Fibroblast of upper back skin (primary cell): ENCODE data around the gene GALK1.
"Not testable (repeated sequence)": the region's sequence is repeated elsewhere in the genome, so short reads cannot be mapped to it uniquely, and the experiment has no call there.

Source experiments
- DNase-seq: peaks from one replicate; pipeline ENCODE4 v3.0.0-alpha.2; 2013

GALK1 gene

DNA sequence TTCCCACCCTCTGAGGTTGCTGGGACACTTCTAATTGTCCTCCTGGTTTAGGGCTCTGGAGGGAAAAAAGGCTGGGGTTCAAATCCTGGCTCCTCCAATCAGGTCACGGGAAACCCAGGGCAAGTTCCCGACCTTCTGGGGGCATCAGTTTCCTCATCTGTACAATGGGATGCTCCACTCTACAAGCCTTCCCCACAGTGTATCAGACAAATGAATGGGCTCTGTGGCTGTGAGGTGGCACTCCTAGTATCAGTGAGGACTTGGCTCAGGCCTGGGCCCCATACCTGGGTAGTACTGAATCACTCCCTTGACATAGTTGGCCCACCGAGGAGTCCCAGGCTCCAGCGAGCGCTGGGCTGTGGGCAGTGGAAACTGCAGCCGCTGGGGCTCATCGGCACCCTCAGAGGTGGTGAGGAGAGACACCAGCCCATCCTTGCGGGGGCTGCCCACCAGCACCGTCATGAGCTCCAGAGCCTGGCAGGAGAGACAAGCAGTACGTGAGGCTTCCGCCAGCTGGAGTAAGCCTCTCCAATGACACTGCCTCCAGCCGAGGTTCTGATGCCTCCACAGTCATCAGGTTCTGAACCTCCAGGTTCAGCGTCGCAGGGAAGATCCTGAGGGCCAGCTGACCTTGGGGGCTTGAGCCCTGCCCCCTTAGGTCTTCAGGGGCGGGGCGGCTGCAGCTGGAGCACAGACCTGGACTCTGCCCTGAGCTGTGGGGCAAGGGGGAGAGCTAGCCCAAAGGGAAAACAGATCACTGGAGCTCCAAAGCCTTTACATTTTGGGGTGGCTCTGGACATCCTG lies 1.2 kb downstream of the GALK1 start:
- no peak for DNase-seq

DNA sequence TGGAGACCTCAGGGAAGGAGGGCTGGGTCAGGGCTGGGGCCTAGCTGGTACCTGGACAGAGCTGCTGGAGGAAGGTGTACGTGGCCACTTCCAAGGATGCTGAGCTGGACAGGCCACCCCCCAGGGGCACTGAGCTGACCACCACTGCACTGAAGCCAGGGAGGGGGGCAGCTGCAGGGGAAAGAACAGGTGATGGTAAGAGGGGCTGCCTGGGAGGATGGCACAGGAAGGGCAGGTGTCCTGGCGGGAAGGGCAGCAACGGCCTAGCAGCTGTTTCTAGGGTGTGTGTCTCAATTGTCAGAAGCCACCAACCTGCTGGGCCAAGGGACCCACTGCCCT lies 1.8 kb downstream of the GALK1 start:
- no peak for DNase-seq

DNA sequence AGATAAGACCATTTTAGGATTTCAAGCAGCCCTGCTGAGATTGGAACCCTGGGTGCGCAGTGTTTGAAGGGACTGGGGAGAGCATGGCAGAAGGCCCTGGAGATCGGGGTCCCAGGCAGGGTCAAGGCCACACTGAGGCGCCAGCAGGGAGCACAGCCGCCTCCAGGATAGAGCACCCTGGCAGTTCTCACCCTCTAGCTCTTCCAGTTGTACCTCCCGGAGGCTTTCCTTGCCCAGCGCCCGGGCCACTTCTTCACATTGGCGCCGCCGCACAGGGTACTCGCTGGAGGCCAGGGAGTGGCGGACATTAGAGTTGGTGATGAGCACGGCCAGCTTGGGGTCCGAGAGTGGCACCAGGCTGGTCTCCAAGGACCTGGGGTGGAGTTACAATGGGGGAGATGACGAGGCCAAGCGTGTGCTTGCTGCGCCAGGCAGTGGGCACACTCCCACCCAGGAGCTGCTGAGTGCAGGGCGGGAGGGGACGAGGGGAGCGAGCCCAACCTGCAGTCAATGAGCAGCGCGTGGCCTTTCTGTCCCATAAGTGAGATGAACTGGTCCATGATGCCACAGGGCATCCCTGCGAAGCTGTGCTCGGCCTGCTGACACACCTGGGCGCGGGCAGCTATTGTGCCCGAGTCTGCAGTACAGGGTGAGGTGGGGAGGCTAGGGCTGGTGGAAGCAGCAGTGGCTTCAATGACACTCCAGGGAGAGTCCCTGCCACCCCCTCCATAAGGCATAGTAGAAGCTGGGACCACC lies 2.3 kb downstream of the GALK1 start:
- DNase-seq = no peak

DNA sequence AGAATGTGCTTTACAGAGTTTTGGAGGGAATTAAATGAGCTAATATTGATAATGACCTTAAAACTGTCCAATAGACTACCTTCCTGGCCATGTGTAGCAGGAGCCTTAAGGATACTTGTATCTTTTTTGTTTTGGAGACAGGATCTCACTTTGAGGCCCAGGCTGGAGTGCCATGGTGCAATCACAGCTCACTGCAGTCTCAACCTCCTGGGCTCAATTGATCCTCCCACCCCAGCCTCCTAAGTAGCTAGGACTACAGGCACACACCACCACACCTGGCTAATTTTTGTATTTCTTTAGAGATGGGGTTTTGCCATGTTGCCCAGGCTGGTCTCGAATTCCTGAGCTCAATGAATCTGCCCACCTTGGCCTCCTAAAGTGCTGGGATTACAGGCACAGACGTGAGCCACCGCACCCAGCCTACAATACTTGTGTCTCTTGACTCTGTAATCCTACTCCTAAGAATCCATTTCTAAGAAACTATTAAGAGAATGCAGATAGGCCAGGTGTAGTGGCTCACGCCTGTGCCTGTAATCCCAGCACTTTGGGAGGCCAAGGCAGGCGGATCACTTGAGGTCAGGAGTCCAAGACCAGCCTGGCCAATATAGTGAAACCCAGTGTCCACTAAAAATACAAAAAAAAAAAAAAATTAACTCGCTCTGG lies 4.9 kb downstream of the GALK1 start:
- DNase-seq = not testable (repeated sequence)

DNA sequence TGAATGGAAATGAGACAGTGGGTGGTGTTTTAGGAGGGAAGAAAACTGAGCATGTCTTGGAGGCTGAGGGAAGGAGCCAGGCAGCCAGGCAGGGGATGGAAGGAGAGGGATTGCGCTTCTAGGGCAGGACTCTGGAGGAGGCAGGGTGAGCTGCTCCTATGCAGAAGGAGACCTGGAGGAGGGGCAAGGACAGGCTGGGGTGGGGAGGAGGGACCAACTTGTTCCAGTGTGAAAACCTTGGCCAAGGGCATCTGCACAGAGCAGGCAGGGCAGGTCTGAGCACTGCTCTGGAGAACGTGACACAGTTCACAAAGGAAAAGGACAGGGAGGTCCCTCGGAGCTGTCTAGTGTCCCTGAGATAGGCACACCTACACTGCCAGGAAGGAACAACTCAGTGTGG lies 5.5 kb downstream of the GALK1 start:
- DNase-seq = no peak

DNA sequence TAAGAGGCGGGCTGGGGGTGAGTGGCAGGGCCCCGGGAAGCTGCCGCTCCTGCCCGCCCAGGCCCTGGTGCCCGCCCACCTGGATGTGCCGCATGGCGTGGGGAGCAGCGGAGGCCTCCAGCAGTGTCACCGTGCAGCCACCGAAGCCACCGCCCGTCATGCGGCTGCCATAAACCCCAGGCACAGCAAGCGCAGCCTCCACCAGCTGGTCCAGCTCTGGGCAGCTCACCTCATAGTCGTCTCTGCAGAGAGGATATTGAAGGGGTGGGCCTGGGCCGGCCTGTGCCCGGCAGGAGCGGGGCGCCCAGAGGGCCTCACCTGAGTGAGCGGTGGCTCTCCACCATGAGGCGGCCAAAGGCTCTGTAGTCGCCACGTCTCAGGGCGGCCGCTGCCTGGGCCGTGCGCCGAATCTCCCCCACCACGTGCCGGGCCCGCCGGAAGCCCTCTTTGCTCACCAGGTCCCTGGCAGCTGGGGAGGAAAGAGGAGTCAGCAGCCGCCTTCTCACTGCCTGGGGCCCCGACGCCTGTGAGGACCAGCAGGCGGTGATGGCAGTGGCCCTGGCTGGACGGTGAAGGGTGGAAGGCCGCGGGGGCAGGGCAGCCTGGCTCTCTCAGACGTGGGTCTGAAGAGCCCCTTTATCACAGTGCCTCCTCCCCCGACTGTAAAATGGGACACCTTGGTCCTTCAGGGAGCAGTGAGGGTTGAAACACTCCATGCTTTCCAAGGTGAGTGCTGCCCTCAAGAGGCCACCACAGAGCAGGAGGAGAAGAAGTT lies 6.7 kb downstream of the GALK1 start:
- no peak for DNase-seq

DNA sequence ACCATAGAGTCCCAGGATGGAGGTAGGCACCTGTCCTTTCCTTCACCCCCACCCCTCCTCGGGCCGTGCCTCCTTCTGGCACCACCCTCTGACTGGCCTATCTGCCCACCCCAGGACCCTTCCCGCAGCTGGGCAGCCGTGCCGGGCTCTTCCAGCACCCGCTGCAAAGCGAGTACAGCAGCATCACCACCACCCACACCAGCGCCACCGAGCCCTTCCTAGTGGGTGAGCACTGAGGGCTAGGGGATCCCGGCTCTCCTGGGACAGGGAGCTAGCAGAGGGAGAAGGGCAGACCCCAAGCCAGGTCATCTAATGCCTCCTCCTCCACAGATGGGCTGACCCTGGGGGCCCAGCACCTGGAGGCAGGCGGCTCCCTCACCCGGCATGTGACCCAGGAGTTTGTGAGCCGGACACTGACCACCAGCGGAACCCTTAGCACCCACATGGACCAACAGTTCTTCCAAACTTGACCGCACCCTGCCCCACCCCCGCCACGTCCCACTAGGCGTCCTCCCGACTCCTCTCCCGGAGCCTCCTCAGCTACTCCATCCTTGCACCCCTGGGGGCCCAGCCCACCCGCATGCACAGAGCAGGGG lies 7.8 kb downstream of the GALK1 start:
- DNase-seq = no peak

DNA sequence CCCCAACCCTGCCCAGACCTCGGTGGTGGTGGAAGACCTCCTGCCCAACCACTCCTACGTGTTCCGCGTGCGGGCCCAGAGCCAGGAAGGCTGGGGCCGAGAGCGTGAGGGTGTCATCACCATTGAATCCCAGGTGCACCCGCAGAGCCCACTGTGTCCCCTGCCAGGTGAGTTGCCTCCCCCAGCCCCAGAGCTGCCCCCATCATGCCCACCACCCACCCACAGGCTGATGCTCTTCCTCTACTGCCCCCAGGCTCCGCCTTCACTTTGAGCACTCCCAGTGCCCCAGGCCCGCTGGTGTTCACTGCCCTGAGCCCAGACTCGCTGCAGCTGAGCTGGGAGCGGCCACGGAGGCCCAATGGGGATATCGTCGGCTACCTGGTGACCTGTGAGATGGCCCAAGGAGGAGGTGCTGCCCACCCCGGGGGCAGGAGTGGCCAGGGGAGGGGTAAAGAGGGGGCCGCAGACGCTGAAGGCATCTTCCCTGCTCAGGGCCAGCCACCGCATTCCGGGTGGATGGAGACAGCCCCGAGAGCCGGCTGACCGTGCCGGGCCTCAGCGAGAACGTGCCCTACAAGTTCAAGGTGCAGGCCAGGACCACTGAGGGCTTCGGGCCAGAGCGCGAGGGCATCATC lies 8.4 kb downstream of the GALK1 start:
- no peak for DNase-seq

DNA sequence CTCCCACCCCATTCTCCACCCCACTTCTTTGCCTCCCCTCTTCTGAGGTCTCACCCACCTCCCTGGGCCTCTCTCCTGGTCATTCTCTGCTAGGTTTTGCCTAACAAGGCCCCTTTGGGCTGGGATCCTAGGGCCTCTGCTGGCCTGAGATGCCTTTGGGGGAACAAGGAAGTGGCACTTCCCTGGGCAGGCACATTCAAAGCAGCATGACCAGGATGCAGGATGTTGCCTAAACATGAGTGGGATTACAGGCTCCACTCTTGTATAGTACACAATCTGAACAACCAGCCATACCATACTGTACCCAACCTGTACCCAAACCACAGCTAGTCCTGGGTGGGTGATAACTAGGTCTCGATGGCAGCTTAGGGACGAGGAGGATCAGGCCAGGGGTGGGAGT lies 9.0 kb downstream of the GALK1 start:
- no peak for DNase-seq

DNA sequence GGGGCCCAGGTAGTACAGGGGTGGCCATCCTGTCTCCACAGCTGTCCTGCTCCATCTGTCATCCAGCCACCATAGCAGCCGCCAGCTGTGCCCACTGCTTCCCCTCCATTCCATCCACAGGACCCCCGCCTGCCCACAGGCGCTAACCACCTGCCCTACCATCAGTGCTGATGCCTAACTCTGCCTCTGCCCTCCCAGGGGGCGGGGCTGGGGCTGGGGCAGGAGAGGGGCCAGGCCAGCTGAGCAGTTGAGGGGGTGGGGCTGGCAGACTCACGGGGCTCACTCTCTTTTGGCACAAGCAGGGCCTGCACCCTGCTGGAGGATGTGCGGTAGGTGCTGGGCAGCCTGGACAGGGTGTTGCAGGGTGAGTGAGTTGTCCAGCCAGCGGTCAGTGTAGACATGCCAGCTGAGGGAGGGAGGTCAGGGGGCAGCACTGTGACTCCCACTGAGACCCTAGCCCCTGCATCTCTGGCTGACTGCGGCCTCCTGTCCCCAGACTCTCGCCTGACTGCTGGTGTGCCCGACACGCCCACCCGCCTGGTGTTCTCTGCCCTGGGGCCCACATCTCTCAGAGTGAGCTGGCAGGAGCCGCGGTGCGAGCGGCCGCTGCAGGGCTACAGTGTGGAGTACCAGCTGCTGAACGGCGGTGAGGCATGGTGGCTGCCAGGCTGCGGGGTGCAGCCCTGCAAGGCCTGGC lies 9.6 kb downstream of the GALK1 start:
- no peak for DNase-seq

DNA sequence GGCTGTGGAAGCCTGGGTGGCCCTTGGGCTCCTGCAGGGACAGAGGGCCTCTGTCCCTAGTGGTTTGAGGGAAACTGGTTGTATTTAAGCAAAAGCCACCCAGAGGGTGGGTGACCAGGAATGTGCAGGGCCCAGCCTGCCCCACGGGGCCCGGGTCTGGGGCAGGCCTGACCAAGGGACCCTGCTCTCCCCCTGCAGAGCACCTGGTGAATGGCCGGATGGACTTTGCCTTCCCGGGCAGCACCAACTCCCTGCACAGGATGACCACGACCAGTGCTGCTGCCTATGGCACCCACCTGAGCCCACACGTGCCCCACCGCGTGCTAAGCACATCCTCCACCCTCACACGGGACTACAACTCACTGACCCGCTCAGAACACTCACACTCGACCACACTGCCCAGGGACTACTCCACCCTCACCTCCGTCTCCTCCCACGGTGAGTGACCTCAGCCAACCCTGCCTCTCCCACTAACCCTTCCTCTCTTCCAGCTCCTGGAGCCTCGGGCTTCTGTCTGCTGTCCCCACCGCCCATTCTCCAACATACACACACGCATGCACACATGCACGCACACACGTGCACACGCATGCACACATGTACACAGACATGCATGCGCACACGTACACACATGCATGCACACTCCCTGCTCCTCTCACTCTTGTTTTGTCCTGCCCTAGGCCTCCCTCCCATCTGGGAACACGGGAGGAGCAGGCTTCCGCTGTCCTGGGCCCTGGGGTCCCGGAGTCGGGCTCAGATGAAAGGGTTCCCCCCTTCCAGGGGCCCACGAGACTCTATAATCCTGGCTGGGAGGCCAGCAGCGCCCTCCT lies 10.4 kb downstream of the GALK1 start:
- no peak for DNase-seq

DNA sequence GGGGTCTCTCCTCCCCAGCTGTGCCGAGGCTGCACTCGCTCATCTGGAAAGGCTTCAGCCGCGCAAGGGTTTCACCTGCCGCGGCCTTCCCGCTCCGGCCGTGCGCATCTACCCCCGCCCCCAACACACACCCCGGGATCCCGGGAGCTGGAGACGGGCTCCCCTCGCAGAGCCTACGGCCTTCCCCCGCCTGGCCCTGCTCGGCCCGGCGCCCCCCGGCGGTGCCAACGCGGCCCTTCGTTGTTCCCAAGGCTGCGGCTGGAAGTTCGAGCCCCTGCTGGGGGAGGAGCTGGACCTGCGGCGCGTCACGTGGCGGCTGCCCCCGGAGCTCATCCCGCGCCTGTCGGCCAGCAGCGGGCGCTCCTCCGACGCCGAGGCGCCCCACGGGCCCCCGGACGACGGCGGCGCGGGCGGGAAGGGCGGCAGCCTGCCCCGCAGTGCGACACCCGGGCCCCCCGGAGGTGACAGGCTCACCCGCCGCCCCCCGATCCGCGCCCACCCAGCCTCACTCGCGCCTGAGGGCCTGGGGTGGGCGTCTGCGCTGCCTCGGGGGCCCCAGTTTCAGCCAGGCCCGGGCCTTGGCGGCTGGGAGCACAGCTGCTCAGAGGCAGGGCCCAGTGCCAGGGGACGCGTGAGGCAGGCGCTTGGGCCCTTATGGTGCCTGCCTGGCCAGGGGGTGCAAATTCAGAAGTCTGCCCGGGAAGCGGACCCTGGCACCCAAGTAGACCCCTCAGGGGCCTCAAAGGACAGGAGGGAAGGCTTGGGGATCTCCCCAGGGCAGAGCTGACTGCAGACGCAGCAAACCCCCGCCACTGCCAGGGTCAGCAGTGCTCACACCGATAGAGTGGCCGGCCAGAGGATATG lies 11.2 kb downstream of the GALK1 start:
- peak; percentile 72 for DNase-seq

DNA sequence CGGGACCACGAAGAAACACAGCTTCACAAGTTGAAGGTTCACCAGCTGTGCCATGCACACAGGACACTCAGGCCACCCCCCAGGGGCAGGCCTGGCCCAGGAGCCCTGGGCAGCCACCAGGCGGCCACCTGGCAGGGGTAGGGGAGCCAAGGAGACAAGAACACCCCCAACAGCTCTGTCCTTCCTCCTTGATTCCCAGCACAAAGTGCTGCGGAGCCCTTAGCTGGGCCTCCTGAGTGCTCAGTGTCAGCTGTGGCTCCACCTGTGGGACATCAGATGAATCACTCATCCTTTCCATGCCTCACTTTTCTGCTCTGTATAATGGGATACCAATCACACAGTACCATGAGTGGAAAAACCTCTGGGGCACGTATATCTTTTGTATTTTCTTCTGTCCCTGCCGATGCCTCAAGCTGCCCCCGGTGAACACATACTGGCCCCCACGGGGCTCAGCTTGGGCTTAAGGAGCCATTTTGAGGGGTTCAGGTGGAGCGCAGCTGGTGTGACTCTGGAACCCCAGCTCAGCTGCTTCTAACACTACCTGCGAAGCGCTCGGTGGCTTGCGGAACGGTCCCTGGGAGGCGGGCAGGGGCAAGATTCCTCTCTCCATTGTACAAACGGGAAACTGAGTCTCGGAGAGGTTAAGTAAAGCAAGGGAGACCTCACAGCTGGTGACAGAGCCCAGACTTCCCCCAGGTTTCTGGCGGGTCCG lies 12.0 kb downstream of the GALK1 start:
- no peak for DNase-seq

DNA sequence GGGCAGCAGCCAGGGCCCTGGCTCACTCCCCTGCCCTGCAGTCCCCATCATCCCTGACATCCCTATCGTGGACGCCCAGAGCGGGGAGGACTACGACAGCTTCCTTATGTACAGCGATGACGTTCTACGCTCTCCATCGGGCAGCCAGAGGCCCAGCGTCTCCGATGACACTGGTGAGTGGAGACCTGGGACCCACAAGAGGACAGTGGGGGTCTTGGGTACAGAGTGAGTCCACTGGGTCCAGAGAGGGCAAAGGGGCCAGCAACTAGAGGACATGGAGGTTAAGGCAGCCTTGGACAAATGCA lies 12.6 kb downstream of the GALK1 start:
- no peak for DNase-seq

DNA sequence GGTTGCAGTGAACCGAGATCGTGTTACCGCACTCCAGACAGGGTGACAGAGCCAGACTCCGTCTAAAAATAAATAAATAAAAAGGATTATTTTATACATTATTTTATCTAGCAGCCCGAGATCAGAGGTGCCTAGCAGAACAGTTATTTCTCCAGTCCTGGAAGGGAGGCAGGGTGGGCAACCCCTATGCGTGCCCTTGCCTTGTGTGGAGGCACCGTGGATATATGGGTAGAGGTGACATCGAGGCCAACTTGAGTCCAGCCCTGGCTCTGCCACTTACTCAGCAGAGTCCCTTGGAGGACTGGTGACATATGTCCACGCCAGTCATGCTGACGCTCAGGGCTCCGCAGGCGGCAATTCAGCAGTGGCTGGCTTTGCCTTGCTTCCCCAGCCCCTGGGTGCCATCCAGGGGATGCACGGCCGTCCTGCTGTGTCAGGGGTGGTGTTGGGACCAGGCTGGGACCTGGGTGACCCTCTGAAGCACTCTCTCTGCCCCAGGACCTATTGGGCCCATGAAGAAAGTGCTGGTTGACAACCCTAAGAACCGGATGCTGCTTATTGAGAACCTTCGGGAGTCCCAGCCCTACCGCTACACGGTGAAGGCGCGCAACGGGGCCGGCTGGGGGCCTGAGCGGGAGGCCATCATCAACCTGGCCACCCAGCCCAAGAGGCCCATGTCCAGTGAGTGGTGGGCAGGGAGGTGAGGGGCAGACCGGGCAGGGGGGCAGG lies 13.2 kb downstream of the GALK1 start:
- no peak for DNase-seq

DNA sequence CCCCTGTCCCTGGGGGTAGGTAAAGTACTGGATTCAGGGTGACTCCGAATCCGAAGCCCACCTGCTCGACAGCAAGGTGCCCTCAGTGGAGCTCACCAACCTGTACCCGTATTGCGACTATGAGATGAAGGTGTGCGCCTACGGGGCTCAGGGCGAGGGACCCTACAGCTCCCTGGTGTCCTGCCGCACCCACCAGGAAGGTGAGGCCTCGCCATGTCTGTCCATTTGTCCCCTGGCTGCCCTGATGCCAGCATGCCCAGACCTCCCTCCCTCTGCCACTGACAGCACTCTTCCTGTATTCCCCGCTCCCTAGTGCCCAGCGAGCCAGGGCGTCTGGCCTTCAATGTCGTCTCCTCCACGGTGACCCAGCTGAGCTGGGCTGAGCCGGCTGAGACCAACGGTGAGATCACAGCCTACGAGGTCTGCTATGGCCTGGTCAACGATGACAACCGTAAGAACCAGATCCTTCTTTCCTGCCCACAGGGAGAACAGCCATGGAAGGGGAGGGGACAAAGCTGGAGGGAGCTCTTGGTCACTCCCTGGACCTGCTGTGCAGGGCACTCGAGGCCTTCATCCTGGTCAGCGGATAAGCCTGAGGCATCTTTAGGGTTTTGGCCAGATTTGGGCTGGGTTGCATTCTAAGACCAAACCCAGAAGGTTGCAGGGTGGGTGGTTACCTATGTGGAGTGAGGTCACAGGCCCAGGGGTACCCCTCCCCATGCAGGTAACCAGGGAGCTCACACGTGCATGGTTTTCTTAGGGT lies 14.2 kb downstream of the GALK1 start:
- DNase-seq = no peak

DNA sequence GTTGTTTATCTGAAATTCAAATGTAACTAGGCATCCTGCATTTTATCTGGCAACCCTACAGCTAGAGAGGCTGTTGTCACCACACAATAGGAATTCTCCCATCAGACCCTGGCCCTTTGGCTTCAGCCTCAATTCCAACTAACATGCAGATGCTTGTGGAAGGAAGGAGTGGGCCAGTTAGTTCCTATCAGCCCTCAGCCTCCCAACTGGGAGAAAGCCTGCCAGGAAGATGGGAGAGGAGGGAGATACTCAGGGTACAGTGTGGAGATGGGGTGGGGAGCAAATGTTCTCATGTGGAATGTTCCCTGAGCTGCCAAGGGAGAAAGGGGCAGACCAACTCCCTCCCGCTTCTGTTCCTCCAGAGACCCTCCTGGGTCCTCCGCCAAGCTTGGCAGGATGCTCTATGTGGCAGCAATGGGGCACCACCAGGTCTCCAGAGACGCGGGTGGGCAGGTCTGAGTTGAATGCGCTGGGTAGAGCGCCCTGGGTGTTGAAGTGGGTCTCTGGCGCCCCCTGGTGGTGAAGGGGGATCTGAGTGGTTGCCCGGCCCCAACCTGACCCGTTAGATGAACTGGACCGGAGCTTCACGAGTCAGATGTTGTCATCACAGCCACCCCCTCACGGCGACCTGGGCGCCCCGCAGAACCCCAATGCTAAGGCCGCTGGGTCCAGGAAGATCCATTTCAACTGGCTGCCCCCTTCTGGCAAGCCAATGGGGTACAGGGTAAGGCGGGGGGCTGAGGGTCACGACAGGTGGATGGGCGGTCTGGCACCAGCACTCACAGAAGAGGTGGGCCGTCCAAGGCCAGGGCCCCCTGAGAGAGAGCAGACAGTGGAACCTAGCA lies 15.2 kb downstream of the GALK1 start:
- DNase-seq = peak; percentile 62
